HepG2 (cell line): ENCODE data around the gene SLA2. TPM values are rescaled to one million over a fixed set of nuclear protein-coding genes. Genes with fewer than 3 reads are reported as not detected.

Source experiments
- ATAC-seq: fragments of 200-7000 bp; cut with Tn5 transposase; 3 replicates; pipeline ENCODE4 v1.9.1; 2020; ENCODE audit warnings: mild to moderate bottlenecking, moderate library complexity
- BruUV-seq: library from RNA; stranded (reverse); fragments of 400-500 nt; replicated peaks from 2 replicates; lab custom pipeline; 2021; lab: Mats Ljungman, UMichigan
- CTCF ChIA-PET: fragments of 300-600 bp; formaldehyde crosslinking; extraction: SDS; loops from one replicate; lab custom pipeline; 2021; ENCODE audit warnings: low total read pairs, inconsistent platforms, low intra/inter-chr PET ratio; lab: Yijun Ruan, JAX
- POLR2A ChIA-PET: fragments of 350-600 bp; sonication (Branson Sonifier 250); formaldehyde crosslinking; loops from one replicate; lab custom pipeline; 2020; ENCODE audit warnings: antibody characterized with exemption, inconsistent platforms; lab: Yijun Ruan, JAX
- DNase-seq: peaks from one replicate; pipeline ENCODE4 v3.0.0-alpha.2; 2015; ENCODE audit warnings: low spot score
- FAIRE-seq: peaks from 3 replicates; lab custom pipeline; 2011; peaks lifted over from hg19 to GRCh38; lab: Jason Lieb, UNC
- H2AFZ ChIP-seq: one replicate; pipeline ENCODE4 v1.6.1; 2011; ENCODE audit warnings: low read length, inconsistent platforms
- H3K27ac ChIP-seq: fragments of 300-600 bp; 3 replicates; pipeline ENCODE4 v1.8.0; 2011; ENCODE audit warnings: mixed run types, mild to moderate bottlenecking, mixed read lengths, low read length, inconsistent platforms; ENCODE audit not compliant: insufficient read depth; ENCODE audit errors: extremely low read length
- H3K27me3 ChIP-seq, 2 experiments: fragments of 200-600 bp in 1 of 2; 2 replicates in 1 of 2; 3 replicates in 1 of 2; pipeline versions ENCODE4 v1.6.0 to v1.8.0; 2011; ENCODE audit warnings: low read length in 2 of 2, mild to moderate bottlenecking in 2 of 2, moderate library complexity in 2 of 2, inconsistent platforms in 1 of 2; ENCODE audit not compliant: insufficient read depth in 2 of 2, control insufficient read depth in 1 of 2
- H3K36me3 ChIP-seq, 2 experiments: fragments of 200-600 bp in 1 of 2; replicated peaks in 1 of 2; 2 replicates in 1 of 2; 3 replicates in 1 of 2; pipeline versions ENCODE4 v1.5.1 to v1.8.0; 2011; ENCODE audit warnings: low read length in 2 of 2, inconsistent platforms in 1 of 2; ENCODE audit not compliant: insufficient read depth in 2 of 2, control insufficient read depth in 1 of 2
- H3K4me1 ChIP-seq: 2 replicates; pipeline ENCODE4 v1.5.1; 2012; ENCODE audit warnings: low read length, inconsistent platforms; ENCODE audit not compliant: insufficient read depth
- H3K4me2 ChIP-seq: 2 replicates; pipeline ENCODE4 v1.6.0; 2011; ENCODE audit warnings: low read depth, low read length, inconsistent platforms
- H3K4me3 ChIP-seq, 3 experiments: fragments of 200-600 bp in 1 of 3; sonication (generic), shearing (Covaris generic) in 1 of 3; replicated peaks in 1 of 3; 2 replicates each; pipeline ENCODE4 v1.5.1; 2011 to 2016; ENCODE audit warnings: low read length in 3 of 3, inconsistent platforms in 2 of 3, low read depth in 2 of 3, mild to moderate bottlenecking in 2 of 3, control low read depth in 1 of 3, mixed read lengths in 1 of 3; ENCODE audit not compliant: insufficient read depth in 1 of 3
- H3K79me2 ChIP-seq: one replicate; pipeline ENCODE4 v1.6.1; 2011; ENCODE audit warnings: low read length, inconsistent platforms; ENCODE audit not compliant: insufficient read depth
- H3K9ac ChIP-seq: 2 replicates; pipeline ENCODE4 v1.6.0; 2011; ENCODE audit warnings: mild to moderate bottlenecking, low read depth, low read length, inconsistent platforms; ENCODE audit not compliant: insufficient read depth
- H3K9me3 ChIP-seq: 2 replicates; pipeline ENCODE4 v1.5.1; 2012; ENCODE audit warnings: mild to moderate bottlenecking, low read length
- H4K20me1 ChIP-seq: 2 replicates; pipeline ENCODE4 v1.6.0; 2011; ENCODE audit warnings: inconsistent platforms, mild to moderate bottlenecking, low read length, moderate library complexity; ENCODE audit not compliant: insufficient read depth
- ARID4A ChIP-seq: sonication (generic); formaldehyde crosslinking; IDR thresholded peaks from 2 replicates; pipeline ENCODE4 v1.5.0; 2020; ENCODE audit warnings: mild to moderate bottlenecking, missing genetic modification reagents, borderline replicate concordance
- DNMT3B ChIP-seq: conservative IDR thresholded peaks from 2 replicates; pipeline ENCODE4 v1.6.1; 2016; ENCODE audit warnings: missing biosample characterization, control low read depth
- DPF2 ChIP-seq: sonication (generic); formaldehyde crosslinking; IDR thresholded peaks from 2 replicates; pipeline ENCODE4 v1.4.0; 2020; ENCODE audit warnings: mild to moderate bottlenecking, low read depth, missing genetic modification reagents, borderline replicate concordance
- FOXO4 ChIP-seq: sonication (generic); formaldehyde crosslinking; conservative IDR thresholded peaks from 2 replicates; pipeline ENCODE4 v1.8.1; 2023; ENCODE audit warnings: missing genetic modification reagents
- HNRNPUL1 ChIP-seq: fragments of 200-400 bp; formaldehyde crosslinking; IDR thresholded peaks from 2 replicates; pipeline ENCODE4 v1.6.1; 2017; ENCODE audit warnings: low read depth, mild to moderate bottlenecking, low read length, moderate library complexity
- HOXA5 ChIP-seq: sonication (generic); formaldehyde crosslinking; IDR thresholded peaks from 2 replicates; pipeline ENCODE4 v1.4.0; 2020; ENCODE audit warnings: missing genetic modification reagents
- RXRA ChIP-seq: sonication (generic); formaldehyde crosslinking; IDR thresholded peaks from 2 replicates; pipeline ENCODE4 v1.5.1; 2020; ENCODE audit warnings: missing genetic modification reagents
- SATB2 ChIP-seq: sonication (generic); formaldehyde crosslinking; IDR thresholded peaks from 2 replicates; pipeline ENCODE4 v1.5.0; 2020; ENCODE audit warnings: missing genetic modification reagents
- TP53 ChIP-seq: sonication (generic); formaldehyde crosslinking; conservative IDR thresholded peaks from 2 replicates; pipeline ENCODE4 v1.4.0; 2020; ENCODE audit warnings: missing genetic modification reagents
- TSC22D2 ChIP-seq: sonication (generic); formaldehyde crosslinking; IDR thresholded peaks from 2 replicates; pipeline ENCODE4 v1.5.1; 2020; ENCODE audit warnings: missing genetic modification reagents, mild to moderate bottlenecking, borderline replicate concordance
- XRCC5 ChIP-seq: fragments of 200-400 bp; formaldehyde crosslinking; optimal IDR thresholded peaks from 2 replicates; pipeline ENCODE3; 2017; ENCODE audit warnings: mild to moderate bottlenecking, low read length
- ZFY ChIP-seq: sonication (generic); formaldehyde crosslinking; IDR thresholded peaks from 2 replicates; pipeline ENCODE4 v1.4.0; 2020; ENCODE audit warnings: missing genetic modification reagents
- ZNF460 ChIP-seq: sonication (generic); formaldehyde crosslinking; IDR thresholded peaks from 2 replicates; pipeline ENCODE4 v1.5.1; 2020; ENCODE audit warnings: missing genetic modification reagents, mild to moderate bottlenecking, borderline replicate concordance
- ZNF569 ChIP-seq: sonication (generic); formaldehyde crosslinking; IDR thresholded peaks from 2 replicates; pipeline ENCODE4 v1.5.0; 2020; ENCODE audit warnings: mild to moderate bottlenecking, missing genetic modification reagents, moderate library complexity, borderline replicate concordance
- ZNF605 ChIP-seq: sonication (generic); formaldehyde crosslinking; IDR thresholded peaks from 2 replicates; pipeline ENCODE4 v1.8.0; 2022; ENCODE audit warnings: mild to moderate bottlenecking, missing genetic modification reagents
- ZNF652 ChIP-seq: IDR thresholded peaks from 2 replicates; pipeline ENCODE4 v1.6.1; 2016; ENCODE audit warnings: low read depth, borderline replicate concordance
- WGBS: methylation state at CpG from one replicate; pipeline ENCODE4 v1.1.6; 2017; ENCODE audit warnings: low lambda C conversion rate; 5-methylcytosine and 5-hydroxymethylcytosine counted together
- in situ Hi-C: cut with HindIII; loops from 2 replicates; pipeline ENCODE4 v1.10.0; 2017; ENCODE audit warnings: low pct_unique_long_range_greater_than_20kb; ENCODE audit not compliant: extremely low pct_ligation_motif_present
- intact Hi-C: fragments of 100-400 bp; cut with micrococcal nuclease; formaldehyde crosslinking; loops from one replicate; pipeline ENCODE4 v1.10.0; 2022; ENCODE audit not compliant: unreplicated experiment
- polyA plus RNA-seq, 8 experiments: library from polyadenylated mRNA; depleted of rRNA in 3 of 8; stranded (reverse) in 7 of 8; unstranded in 1 of 8; fragments of >200 nt; fragmentation: Illumina TruSeq in 4 of 8; extraction: Trizol in 4 of 8; gene quantifications; 2 replicates each; pipeline versions ENCODE4 v1.2.1 to v1.2.3, GENCODE V29; 2011 to 2016; ENCODE audit warnings: low read depth in 4 of 8, missing spikeins in 1 of 8, mixed read lengths in 1 of 8; ENCODE audit not compliant: insufficient read depth in 1 of 8
- total RNA-seq, 5 experiments: library from RNA; depleted of rRNA; stranded (reverse); fragments of >200 nt; fragmentation: Illumina TruSeq; extraction: Trizol; gene quantifications; 2 replicates each; pipeline ENCODE4 v1.2.3, GENCODE V29; 2016; ENCODE audit warnings: low read depth in 1 of 5
- TF ChIP-seq, protein P1 (sequence below): sonication (generic); formaldehyde crosslinking; conservative IDR thresholded peaks from 2 replicates; pipeline ENCODE4 v1.4.0; 2020; ENCODE audit warnings: missing genetic modification reagents

Gene SLA2
- total and polyA plus RNA-seq, 2 of the 13 experiments (the other 11 are each of a cell fraction or from before 2014, with no cell fraction given): 1.6 to 3.6 TPM

DNA sequence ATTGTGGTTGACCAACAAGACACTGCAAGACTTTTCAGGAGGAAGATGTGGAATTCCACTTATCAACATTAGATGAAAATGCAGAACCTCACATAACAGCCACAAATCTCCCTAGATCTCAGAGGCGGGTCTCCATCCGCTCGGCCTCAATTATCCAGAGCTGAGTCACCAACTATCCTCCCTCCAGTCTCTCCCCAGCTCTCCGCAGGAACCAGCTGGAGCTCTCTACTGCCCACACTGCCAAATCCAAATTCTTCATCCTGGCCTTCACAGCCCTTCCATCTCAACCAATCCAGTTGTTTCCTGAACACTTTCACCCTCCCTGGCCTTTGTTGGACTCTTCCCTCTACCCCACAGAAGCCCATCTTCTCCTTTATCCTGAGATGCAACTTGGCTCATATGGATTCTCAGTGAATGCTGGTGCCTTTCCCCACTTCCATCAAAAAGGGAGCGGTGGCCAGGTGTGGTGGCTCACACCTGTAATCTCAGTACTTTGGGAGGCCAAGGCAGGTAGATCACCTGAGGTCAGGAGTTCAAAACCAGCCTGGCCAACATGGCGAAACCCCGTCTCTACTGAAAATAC, 76.1 kb downstream of the SLA2 start:
- peaks cover 13% of the 10 kb centered on the region for H3K4me1 ChIP-seq
- ATAC-seq (no peak), DNase-seq (no peak), FAIRE-seq (no peak)
- no peaks in the 10 kb centered on the region; a peak in 1 of 5 replicates for H3K27me3 ChIP-seq
- H2AFZ ChIP-seq: no peak overlapping the region
- no peak overlapping the region for H3K4me3 ChIP-seq
- 96% methylated on average over 7 of the region's 7 CpGs for WGBS
- ChIA-PET CTCF (no interaction called here), POLR2A (no interaction called here)
- BruUV-seq: no TSS peak
- no peak overlapping the region for H3K9ac ChIP-seq
- no peak overlapping the region for H3K27ac ChIP-seq
- H3K79me2 ChIP-seq: peaks cover 12% of the 10 kb centered on the region
- TF ChIP-seq ZNF460 (peak; percentile 34; the same call in 1 of the 2 replicates), DNMT3B (CRISPR knock-in tag) (no peak), TP53 (CRISPR knock-in tag) (no peak), ZFY (0 out of 2 replicates have a peak, but pooled peaks have one; percentile 8), RXRA (CRISPR knock-in tag) (no peak), FOXO4 (CRISPR knock-in tag) (0 out of 2 replicates have a peak, but pooled peaks have one; percentile 53), TSC22D2 (CRISPR knock-in tag) (no peak), ARID4A (CRISPR knock-in tag) (peak; percentile 11; the same call in 1 of the 2 replicates), ZNF569 (CRISPR knock-in tag) (no peak), ZNF605 (no peak), DPF2 (CRISPR knock-in tag) (no peak), ZNF652 (CRISPR knock-in tag) (no peak), XRCC5 (no peak), SATB2 (CRISPR knock-in tag) (no peak), HNRNPUL1 (no peak), HOXA5 (no peak)
- TF ChIP-seq, protein P1, sequence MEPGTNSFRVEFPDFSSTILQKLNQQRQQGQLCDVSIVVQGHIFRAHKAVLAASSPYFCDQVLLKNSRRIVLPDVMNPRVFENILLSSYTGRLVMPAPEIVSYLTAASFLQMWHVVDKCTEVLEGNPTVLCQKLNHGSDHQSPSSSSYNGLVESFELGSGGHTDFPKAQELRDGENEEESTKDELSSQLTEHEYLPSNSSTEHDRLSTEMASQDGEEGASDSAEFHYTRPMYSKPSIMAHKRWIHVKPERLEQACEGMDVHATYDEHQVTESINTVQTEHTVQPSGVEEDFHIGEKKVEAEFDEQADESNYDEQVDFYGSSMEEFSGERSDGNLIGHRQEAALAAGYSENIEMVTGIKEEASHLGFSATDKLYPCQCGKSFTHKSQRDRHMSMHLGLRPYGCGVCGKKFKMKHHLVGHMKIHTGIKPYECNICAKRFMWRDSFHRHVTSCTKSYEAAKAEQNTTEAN (CRISPR knock-in tag): no peak
- in situ Hi-C loops: no loop called here
- H3K9me3 ChIP-seq: no peaks in the 10 kb centered on the region; the same call in 1 of the 2 replicates
- intact Hi-C loops: loop anchor here (10.0 kb wide), 1 partner anchor 105 kb away; no protein-coding TSS in a partner anchor
- H3K36me3 ChIP-seq: no peaks in the 10 kb centered on the region
- no peak overlapping the region for H3K4me2 ChIP-seq
- H4K20me1 ChIP-seq: no peaks in the 10 kb centered on the region
